Measurements from ENCODE around the gene CEBPZOS.

The CEBPZOS gene

DNA sequence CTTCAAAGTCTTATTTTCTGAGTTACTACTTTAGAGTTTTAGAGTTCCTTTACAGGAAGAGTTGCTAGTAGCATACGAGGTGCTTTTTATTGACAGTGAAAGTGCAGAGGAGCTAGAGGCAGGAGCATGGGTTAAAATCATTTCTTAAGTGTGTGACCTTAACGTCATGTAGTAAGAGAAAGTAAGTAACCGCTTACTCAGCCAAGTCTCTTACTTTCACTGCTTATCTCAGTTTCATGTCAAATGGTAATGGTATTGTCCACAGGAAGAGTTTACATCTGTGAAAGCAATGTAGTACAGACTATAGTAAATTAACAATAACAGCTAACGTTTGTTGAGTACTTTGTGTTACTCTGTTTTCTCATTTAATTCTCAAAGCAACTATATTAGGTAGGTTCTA lies 47.7 kb downstream of the CEBPZOS start:
- no peak for DNase-seq

DNA sequence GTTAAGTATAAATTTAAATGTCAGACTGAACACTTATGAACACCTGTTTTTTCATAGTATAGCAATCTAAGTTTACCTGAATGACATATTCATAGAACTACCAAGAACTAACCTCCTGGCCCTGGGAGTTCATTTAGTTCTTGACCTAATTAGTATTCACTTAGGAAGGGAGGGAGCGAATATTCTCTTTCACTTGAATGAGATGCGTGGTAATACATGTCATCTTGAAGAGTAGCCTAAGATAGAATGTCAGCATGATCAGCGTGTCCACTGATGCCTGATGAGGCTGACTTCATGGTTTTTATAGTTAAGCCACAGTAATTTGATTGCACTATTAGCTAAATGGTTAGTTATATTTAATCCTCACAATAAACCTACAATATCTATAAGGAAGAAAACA lies 48.5 kb downstream of the CEBPZOS start:
- DNase-seq, result no peak

DNA sequence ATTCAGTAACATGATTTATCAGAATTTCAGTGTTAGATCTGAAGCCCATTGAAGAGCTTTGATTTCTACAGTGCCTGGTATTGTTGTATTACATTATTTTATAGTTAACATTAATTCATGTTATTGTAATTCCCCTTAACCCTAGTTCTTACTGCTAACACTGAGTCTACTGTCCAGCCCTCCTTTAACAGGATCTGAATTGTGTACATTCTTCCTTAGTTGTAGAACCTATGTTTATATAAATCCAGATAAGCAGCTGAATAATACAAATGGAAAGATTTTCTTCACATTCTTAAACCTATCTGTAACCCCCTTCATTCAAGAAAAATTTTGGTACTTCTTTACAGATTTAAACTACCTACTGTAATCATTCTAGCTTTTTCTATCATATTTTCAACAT lies 49.9 kb downstream of the CEBPZOS start:
- no peak for DNase-seq

DNA sequence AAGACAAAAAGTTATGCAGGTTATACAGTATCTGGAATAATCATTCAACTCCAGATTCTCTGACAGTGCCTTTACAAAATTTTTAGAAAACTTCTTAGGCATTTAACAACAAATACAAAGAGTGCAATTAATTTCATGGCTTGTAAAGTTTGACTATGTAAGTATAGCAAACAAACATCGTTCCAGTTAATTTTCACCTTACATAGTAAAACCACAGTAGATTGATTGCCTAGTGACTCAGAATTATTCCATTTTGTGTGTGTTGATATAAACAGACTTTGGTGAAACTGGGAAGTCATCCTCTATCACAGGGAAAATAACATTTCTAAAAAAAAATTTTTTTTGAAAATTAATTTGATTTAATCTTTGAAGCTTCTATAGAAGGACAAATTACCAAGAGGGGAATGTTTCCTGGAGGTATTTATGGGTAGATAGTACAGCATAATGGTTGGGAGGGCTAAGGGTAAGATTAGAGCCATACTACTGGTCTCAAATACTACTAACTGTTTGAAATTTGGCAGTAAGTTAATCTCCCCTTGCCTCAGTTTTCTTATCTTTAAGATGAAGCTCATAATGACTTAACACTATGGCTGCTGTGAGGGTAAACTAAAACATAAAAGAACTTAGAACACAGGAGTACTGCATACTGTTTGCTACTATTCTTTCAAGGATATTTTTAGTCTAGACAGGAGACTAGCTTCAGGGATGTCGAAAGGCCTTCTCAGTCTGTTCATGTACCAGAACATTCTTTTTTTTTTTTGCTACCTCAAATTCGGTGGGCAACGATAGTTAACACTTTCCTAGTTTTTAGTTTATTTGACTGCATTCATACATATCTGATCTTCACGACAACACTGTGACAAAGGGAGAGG lies 54.8 kb downstream of the CEBPZOS start:
- DNase-seq, result no peak

Measured in SHP77 (cell line).